ENCODE results near the gene ICOSLG.

GRCh38 chr21:44271558-44272283 lies 31.0 kb upstream of the ICOSLG start:
- TF ChIP-seq CTCF (CRISPR knock-in tag; IDR thresholded peaks at IDR 0.05): no peak
- TF ChIP-seq MNT (IDR thresholded peaks at IDR 0.05): no peak
- no peak for TF ChIP-seq TBX3 (IDR thresholded peaks at IDR 0.05; ENCODE audit: borderline replicate concordance)
- no peak for TF ChIP-seq RFX5 (IDR thresholded peaks at IDR 0.05; ENCODE audit: low read depth, low read length)
- no peak for TF ChIP-seq GABPA (IDR thresholded peaks at IDR 0.05; ENCODE audit: low read depth, low read length)
- TF ChIP-seq GABPA (CRISPR knock-in tag; IDR thresholded peaks at IDR 0.05; ENCODE audit: low read depth): no peak
- TF ChIP-seq YY1 (IDR thresholded peaks at IDR 0.05; ENCODE audit: insufficient read depth, insufficient replicate concordance, low read depth, low read length): no peak
- no peak for TF ChIP-seq ZNF781 (CRISPR knock-in tag; IDR thresholded peaks at IDR 0.05; ENCODE audit: borderline replicate concordance, not compliant biosample characterization)
- no peak for TF ChIP-seq RNF2 (conservative IDR thresholded peaks at IDR 0.05; ENCODE audit: low read depth)
- no peak for TF ChIP-seq HNRNPLL (IDR thresholded peaks at IDR 0.05; ENCODE audit: low read depth, low read length, poor library complexity, severe bottlenecking)
- no peak for TF ChIP-seq CREB3 (CRISPR knock-in tag; IDR thresholded peaks at IDR 0.05)
- TF ChIP-seq ZNF335 (CRISPR knock-in tag; IDR thresholded peaks at IDR 0.05): no peak
- no peak for TF ChIP-seq E2F1 (CRISPR knock-in tag; IDR thresholded peaks at IDR 0.05)
